ENCODE results near the gene BARD1. TPM values are rescaled to one million over a fixed set of nuclear protein-coding genes. Genes with fewer than 3 reads are reported as not detected.

The BARD1 gene
- total and polyA plus RNA-seq, 2 of the 13 experiments (the other 11 are each of a cell fraction or from before 2014, with no cell fraction given) = 5.3 to 30.4 TPM

- TF ChIP-seq ZBTB2 (CRISPR knock-in tag; IDR thresholded peaks at IDR 0.05; ENCODE audit: low read depth) = peak; percentile 77
- TF ChIP-seq STAT6 (CRISPR knock-in tag; IDR thresholded peaks at IDR 0.05; ENCODE audit: borderline replicate concordance) = no peak
- TF ChIP-seq PREB (CRISPR knock-in tag; IDR thresholded peaks at IDR 0.05) = no peak
- no peak for TF ChIP-seq ZNF720 (CRISPR knock-in tag; IDR thresholded peaks at IDR 0.05)
- no peak for TF ChIP-seq PHF21A (CRISPR knock-in tag; IDR thresholded peaks at IDR 0.05)
- TF ChIP-seq TP53 (CRISPR knock-in tag; conservative IDR thresholded peaks at IDR 0.05) = no peak
- peak; percentile 91 for TF ChIP-seq MAX (IDR thresholded peaks at IDR 0.05)
- TF ChIP-seq ZNF558 (CRISPR knock-in tag; IDR thresholded peaks at IDR 0.05; ENCODE audit: borderline replicate concordance) = no peak
- TF ChIP-seq TARDBP (CRISPR knock-in tag; IDR thresholded peaks at IDR 0.05) = peak; percentile 26; the same call in 1 of the 2 replicates
- peak; percentile 89 for TF ChIP-seq ZNF564 (CRISPR knock-in tag; IDR thresholded peaks at IDR 0.05)
- no peak for TF ChIP-seq HNRNPLL (IDR thresholded peaks at IDR 0.05; ENCODE audit: low read depth, low read length, poor library complexity, severe bottlenecking)
- no peak for TF ChIP-seq ZNF224 (CRISPR knock-in tag; IDR thresholded peaks at IDR 0.05)
- no peak for TF ChIP-seq FUBP1 (CRISPR knock-in tag; IDR thresholded peaks at IDR 0.05; ENCODE audit: borderline replicate concordance)
- peak; percentile 97 for TF ChIP-seq SP4 (CRISPR knock-in tag; IDR thresholded peaks at IDR 0.05)
- no peak for TF ChIP-seq MTF1 (CRISPR knock-in tag; IDR thresholded peaks at IDR 0.05)
- no peak for TF ChIP-seq XRCC5 (optimal IDR thresholded peaks at IDR 0.05; ENCODE audit: low read length)
- 0 out of 2 replicates have a peak, but pooled peaks have one; percentile 59 for TF ChIP-seq ZNF616 (CRISPR knock-in tag; IDR thresholded peaks at IDR 0.05; ENCODE audit: low read depth)
- no peak for TF ChIP-seq ZNF550 (CRISPR knock-in tag; IDR thresholded peaks at IDR 0.05; ENCODE audit: borderline replicate concordance)
Observed at GRCh38 chr2:214809751-214810564, 475 bp upstream of the BARD1 start (continued).
